Natural killer cell (primary cell): ENCODE results near the gene HOMEZ. TPM values are rescaled to one million over a fixed set of nuclear protein-coding genes. Genes with fewer than 3 reads are reported as not detected.

Experiments used
- ATAC-seq, 3 donors: fragments of 150-1000 bp in 2 of 3; fragments of 200-7000 bp in 1 of 3; cut with Tn5 transposase; 1 replicate in 1 of 3; 2 replicates in 2 of 3; pipeline ENCODE4 v1.10.0; 2021; ENCODE audit warnings: mild to moderate bottlenecking in 2 of 3, moderate library complexity in 2 of 3
- DNase-seq, 2 donors: peaks; one replicate each; pipeline versions ENCODE4 v3.0.0 to v3.0.0-alpha.2; 2013 to 2021; ENCODE audit warnings: mixed read lengths in 1 of 2
- H3K27ac ChIP-seq: one replicate; pipeline ENCODE4 v1.5.1; 2013; ENCODE audit warnings: mild to moderate bottlenecking, low read length
- H3K27me3 ChIP-seq: one replicate; pipeline ENCODE4 v1.6.1; 2013; ENCODE audit warnings: low read length; ENCODE audit not compliant: control insufficient read depth, insufficient read depth
- H3K36me3 ChIP-seq: one replicate; pipeline ENCODE4 v1.6.1; 2013; ENCODE audit warnings: low read length; ENCODE audit not compliant: control insufficient read depth, insufficient read depth
- H3K4me1 ChIP-seq: one replicate; pipeline ENCODE4 v1.6.1; 2013; ENCODE audit warnings: low read length; ENCODE audit not compliant: control insufficient read depth, insufficient read depth
- H3K4me3 ChIP-seq: one replicate; pipeline ENCODE4 v1.5.1; 2013; ENCODE audit warnings: low read length
- H3K9me3 ChIP-seq: one replicate; pipeline ENCODE4 v1.6.1; 2013; ENCODE audit warnings: low read length; ENCODE audit not compliant: control insufficient read depth, insufficient read depth
- H3K27ac Mint-ChIP-seq, 2 donors: one replicate each; pipeline ENCODE4 v1.8.0; 2022; ENCODE audit warnings: mild to moderate bottlenecking in 2 of 2, mixed read lengths in 2 of 2, moderate library complexity in 1 of 2
- H3K27me3 Mint-ChIP-seq, 2 donors: one replicate each; pipeline ENCODE4 v1.8.0; 2022; ENCODE audit warnings: low read depth in 2 of 2, mixed read lengths in 2 of 2
- H3K36me3 Mint-ChIP-seq: one replicate; pipeline ENCODE4 v1.8.0; 2022; ENCODE audit warnings: mixed read lengths
- H3K4me1 Mint-ChIP-seq, 2 donors: one replicate each; pipeline ENCODE4 v1.8.0; 2022; ENCODE audit warnings: mixed read lengths in 2 of 2
- H3K4me3 Mint-ChIP-seq: one replicate; pipeline ENCODE4 v1.8.0; 2022; ENCODE audit warnings: mild to moderate bottlenecking, moderate library complexity, mixed read lengths
- H3K9me3 Mint-ChIP-seq, 2 donors: one replicate each; pipeline ENCODE4 v1.8.0; 2022; ENCODE audit warnings: mixed read lengths in 2 of 2
- CTCF ChIP-seq: fragments of 200-600 bp; IDR thresholded peaks from one replicate; pipeline ENCODE4 v1.8.0; 2022; ENCODE audit warnings: antibody characterized with exemption
- whole genome bisulfite sequencing: methylation state at CpG from one replicate; pipeline ENCODE4 v1.1.7; 2013; ENCODE audit warnings: missing lambda C conversion rate; ENCODE audit not compliant: insufficient coverage; 5-methylcytosine and 5-hydroxymethylcytosine counted together
- intact Hi-C: fragments of 100-400 bp; cut with micrococcal nuclease; formaldehyde crosslinking; loops from one replicate; pipeline ENCODE4 v1.14.2; 2022
- total RNA-seq, 4 donors: library from RNA; stranded (reverse); fragments of 120-200 nt in 1 of 4; gene quantifications; one replicate each; pipeline versions ENCODE4 v1.2.3 to v1.2.4, GENCODE V29; 2013 to 2022

The HOMEZ gene
- total RNA-seq, 3 donors from 2014 or later (not counting 1 experiment from before 2014, with no cell fraction given) = 5.1 to 10.1 (median 7.0) TPM

GRCh38 chr14:23320584-23321571, 34.9 kb upstream of the HOMEZ start, which contains the start of gene PABPN1:
Gene PABPN1 (plus strand): TSS chr14:23321457. CDS start chr14:23321470, 13 bp downstream.
- intact Hi-C loops = loop anchor here (1.0 to 10.0 kb wide), 6 partner anchors 20 to 404 kb away; partner anchors contain the start of genes ACIN1, C14orf119, HOMEZ and NGDN
- DNase-seq = peak; percentile 95 to 99
- peak; percentile 83 to 94 (median 85) for ATAC-seq
- peak within 1 kb of the TSS; percentile 66 for H3K4me3 ChIP-seq
- H3K9me3 Mint-ChIP-seq = no peaks in the 10 kb centered on the region
- no peaks in the 10 kb centered on the region for H3K36me3 Mint-ChIP-seq
- no peaks in the 10 kb centered on the region for H3K27me3 ChIP-seq
- 2% methylated on average over 63 of the region's 63 CpGs for WGBS
- peak within 1 kb of the TSS; percentile 91 for H3K27ac ChIP-seq
- H3K4me3 Mint-ChIP-seq = peak within 1 kb of the TSS; percentile 92
- H3K27me3 Mint-ChIP-seq = no peaks in the 10 kb centered on the region
- no peak for TF ChIP-seq CTCF
- no peaks in the 10 kb centered on the region for H3K9me3 ChIP-seq
- peaks cover 23% of the 10 kb centered on the region for H3K4me1 ChIP-seq
- peaks cover 31 to 35% of the 10 kb centered on the region in 2 donors for H3K4me1 Mint-ChIP-seq
- H3K27ac Mint-ChIP-seq = peak within 1 kb of the TSS; percentile 95 to 96
- peaks cover 25% of the 10 kb centered on the region for H3K36me3 ChIP-seq

DNA sequence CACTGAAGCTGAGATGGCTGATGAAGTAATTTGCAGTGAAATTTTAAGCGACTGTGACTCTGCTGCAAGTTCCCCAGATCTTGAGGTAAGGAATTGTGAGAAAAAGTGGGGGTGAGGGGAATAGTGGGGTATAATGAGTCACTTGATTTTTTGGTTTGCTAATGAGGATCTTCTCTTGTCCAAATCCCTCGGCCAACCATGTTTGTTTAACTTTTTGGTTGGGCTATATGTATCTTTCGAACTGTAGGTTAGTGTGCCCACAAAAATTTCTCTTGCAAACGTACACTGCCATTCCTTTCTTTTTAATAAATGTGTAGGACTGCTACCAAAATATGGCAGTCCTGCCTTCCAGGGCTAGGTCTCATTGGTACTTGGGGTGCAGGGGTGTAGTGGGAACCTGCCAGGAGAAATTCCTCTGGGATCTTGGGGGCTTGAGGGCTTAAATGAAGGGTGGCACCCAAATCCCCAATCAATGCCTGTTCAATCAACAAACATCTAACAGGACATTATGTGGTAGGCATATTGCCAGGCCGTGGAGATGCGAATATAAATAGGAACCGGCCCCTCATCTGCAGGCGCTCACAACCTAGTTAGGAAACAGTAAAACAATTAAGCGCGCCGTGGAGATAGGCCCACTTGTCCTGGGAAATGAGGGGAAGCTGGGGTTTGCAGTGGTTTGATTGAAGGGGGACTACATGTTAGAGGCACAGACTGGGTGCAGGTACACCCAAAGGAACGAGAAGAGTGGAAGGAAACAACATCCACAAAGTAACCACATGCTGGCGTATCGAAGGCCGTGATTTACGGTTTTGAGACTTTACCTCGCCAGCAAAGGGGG, 34.0 kb upstream of the HOMEZ start:
- H3K36me3 Mint-ChIP-seq = no peaks in the 10 kb centered on the region
- Histone ChIP-seq H3K9me3 (no peaks in the 10 kb centered on the region), H3K4me1 (peaks cover 23% of the 10 kb centered on the region), H3K27me3 (no peaks in the 10 kb centered on the region), H3K4me3 (peak overlapping the region; percentile 35), H3K36me3 (peaks cover 21% of the 10 kb centered on the region), H3K27ac (peak overlapping the region; percentile 87)
- peaks cover 31 to 35% of the 10 kb centered on the region in 2 donors for H3K4me1 Mint-ChIP-seq
- H3K4me3 Mint-ChIP-seq = peak overlapping the region; percentile 90
- no peak for TF ChIP-seq CTCF
- ATAC-seq (no peak), DNase-seq (no peak)
- intact Hi-C loops = loop anchor here (5.0 to 10.0 kb wide), 2 partner anchors 55 to 403 kb away; partner anchors contain the start of gene RBM23
- H3K9me3 Mint-ChIP-seq = no peaks in the 10 kb centered on the region
- H3K27ac Mint-ChIP-seq = peak overlapping the region; percentile 95 to 96
- no peaks in the 10 kb centered on the region for H3K27me3 Mint-ChIP-seq
- WGBS = 66% methylated on average over 17 of the region's 17 CpGs

DNA sequence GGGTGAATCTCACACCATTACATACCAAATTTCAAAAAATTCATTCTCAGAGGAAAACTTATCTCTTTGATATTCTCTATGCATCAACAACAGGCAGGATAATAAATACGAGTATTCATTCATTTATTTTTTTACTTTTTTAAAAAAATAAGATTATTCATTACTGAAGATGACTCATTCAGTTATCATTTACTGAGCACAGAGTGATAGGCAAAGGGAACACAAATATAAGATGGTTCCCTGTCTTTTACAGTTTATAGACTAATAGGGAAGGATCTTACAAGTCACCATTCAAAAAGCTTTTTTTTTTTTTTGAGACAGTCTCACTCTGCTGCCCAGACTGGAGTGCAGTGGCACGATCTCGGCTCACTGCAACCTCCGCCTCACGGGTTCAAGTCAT, 30.4 kb upstream of the HOMEZ start:
- Mint-ChIP-seq H3K36me3 (no peaks in the 10 kb centered on the region), H3K4me3 (no peak overlapping the region), H3K9me3 (no peaks in the 10 kb centered on the region), H3K27me3 (no peaks in the 10 kb centered on the region), H3K4me1 (peaks cover 15 to 18% of the 10 kb centered on the region in 2 donors), H3K27ac (no peak overlapping the region)
- no peak overlapping the region for H3K4me3 ChIP-seq
- peaks cover 9% of the 10 kb centered on the region for H3K4me1 ChIP-seq
- H3K27me3 ChIP-seq = no peaks in the 10 kb centered on the region
- ATAC-seq = no peak
- no peak for DNase-seq
- H3K27ac ChIP-seq = no peak overlapping the region
- no peak for TF ChIP-seq CTCF
- intact Hi-C loops = no loop called here
- no peaks in the 10 kb centered on the region for H3K9me3 ChIP-seq
- no peaks in the 10 kb centered on the region for H3K36me3 ChIP-seq
- WGBS = 98% methylated on average over 4 of the region's 5 CpGs
